K562 (cell line): ENCODE results near the gene MMS19. TPM values are rescaled to one million over a fixed set of nuclear protein-coding genes. Genes with fewer than 3 reads are reported as not detected.

ENCODE experiments used
- ATAC-seq: fragments of 200-7000 bp; cut with Tn5 transposase; 3 replicates; pipeline ENCODE4 v1.9.1; 2020; ENCODE audit warnings: moderate library complexity
- BruUV-seq: library from RNA; stranded (reverse); fragments of 400-500 nt; replicated peaks from 2 replicates; lab custom pipeline; 2021; lab: Mats Ljungman, UMichigan
- CTCF ChIA-PET: fragments of 300-600 bp; formaldehyde crosslinking; extraction: SDS; loops from one replicate; lab custom pipeline; 2021; ENCODE audit warnings: low intra/inter-chr PET ratio; lab: Yijun Ruan, JAX
- POLR2A ChIA-PET: fragments of 300-600, 350-650 bp; sonication (Branson Sonifier 250); formaldehyde crosslinking; extraction: SDS; loops from one replicate; lab custom pipeline; 2021; ENCODE audit warnings: antibody characterized with exemption, inconsistent platforms; lab: Yijun Ruan, JAX
- DNase-seq, 4 experiments: peaks; one replicate each; pipeline versions ENCODE4 v3.0.0 to v3.0.0-alpha.2; 2011 to 2018; ENCODE audit warnings: low spot score in 3 of 4, mixed read lengths in 3 of 4; ENCODE audit errors: extremely low read depth in 1 of 4
- FAIRE-seq: peaks from 2 replicates; lab custom pipeline; 2011; peaks lifted over from hg19 to GRCh38; lab: Jason Lieb, UNC
- H2AFZ ChIP-seq: 2 replicates; pipeline ENCODE4 v1.6.0; 2011; ENCODE audit warnings: low read depth, low read length, control low read depth, inconsistent platforms
- H3K27ac ChIP-seq: fragments of 200-600 bp; 3 replicates; pipeline ENCODE4 v1.8.0; 2011; ENCODE audit warnings: low read depth, mild to moderate bottlenecking, control low read depth, inconsistent platforms, low read length, moderate library complexity, mixed read lengths; ENCODE audit errors: extremely low read depth
- H3K27me3 ChIP-seq, 2 experiments: fragments of 300-600 bp in 1 of 2; 2 replicates in 1 of 2; 3 replicates in 1 of 2; pipeline versions ENCODE4 v1.6.0 to v1.8.0; 2011; ENCODE audit warnings: inconsistent platforms in 2 of 2, low read length in 2 of 2, mild to moderate bottlenecking in 1 of 2, mixed read lengths in 1 of 2, moderate library complexity in 1 of 2; ENCODE audit not compliant: control insufficient read depth in 2 of 2, insufficient read depth in 2 of 2
- H3K36me3 ChIP-seq: fragments of 300-600 bp; 3 replicates; pipeline ENCODE4 v1.8.0; 2011; ENCODE audit warnings: mild to moderate bottlenecking, low read length, inconsistent platforms; ENCODE audit not compliant: control insufficient read depth, insufficient read depth
- H3K4me1 ChIP-seq, 2 experiments: fragments of 200-600 bp in 1 of 2; replicated peaks in 1 of 2; 2 replicates in 1 of 2; 3 replicates in 1 of 2; pipeline versions ENCODE4 v1.5.1 to v1.8.0; 2011; ENCODE audit warnings: inconsistent platforms in 2 of 2, low read length in 2 of 2, mild to moderate bottlenecking in 1 of 2, mixed read lengths in 1 of 2, moderate library complexity in 1 of 2; ENCODE audit not compliant: control insufficient read depth in 2 of 2, insufficient read depth in 2 of 2
- H3K4me2 ChIP-seq: 2 replicates; pipeline ENCODE4 v1.6.1; 2011; ENCODE audit warnings: low read length, control low read depth, inconsistent platforms, mixed read lengths; ENCODE audit not compliant: insufficient read depth
- H3K4me3 ChIP-seq: fragments of 200-600 bp; sonication (generic), shearing (Covaris generic); 2 replicates; pipeline ENCODE4 v1.5.1; 2016; ENCODE audit warnings: control low read depth, inconsistent platforms
- H3K79me2 ChIP-seq: fragments of 200-600 bp; 3 replicates; pipeline ENCODE4 v1.8.0; 2011; ENCODE audit warnings: low read length, inconsistent platforms; ENCODE audit not compliant: control insufficient read depth, insufficient read depth
- H3K9ac ChIP-seq, 2 experiments: 2 replicates each; pipeline versions ENCODE4 v1.6.0 to v1.6.1; 2011; ENCODE audit warnings: low read depth in 2 of 2, low read length in 2 of 2, control low read depth in 1 of 2, inconsistent platforms in 1 of 2, mild to moderate bottlenecking in 1 of 2, mixed read lengths in 1 of 2; ENCODE audit not compliant: insufficient read depth in 1 of 2
- H3K9me1 ChIP-seq: one replicate; pipeline ENCODE4 v1.6.0; 2011; ENCODE audit warnings: inconsistent platforms, mild to moderate bottlenecking, low read length, moderate library complexity; ENCODE audit not compliant: control insufficient read depth, insufficient read depth
- H3K9me3 ChIP-seq: replicated peaks from 2 replicates; pipeline ENCODE4 v1.5.1; 2011; ENCODE audit warnings: low read depth, low read length, inconsistent platforms; ENCODE audit not compliant: control insufficient read depth, insufficient read depth
- H4K20me1 ChIP-seq: replicated peaks from 2 replicates; pipeline ENCODE4 v1.6.1; 2011; ENCODE audit warnings: low read length, inconsistent platforms, mixed read lengths; ENCODE audit not compliant: control insufficient read depth, insufficient read depth
- FOXJ2 ChIP-seq: fragments of 200-800 bp; sonication (Bioruptor generic); IDR thresholded peaks from 2 replicates; pipeline ENCODE4 v1.6.1; 2016; ENCODE audit warnings: missing genetic modification characterization, missing compliant biosample characterization
- NR4A1 ChIP-seq, 2 experiments: fragments of 250-450 bp in 1 of 2; fragments of 450-650 bp in 1 of 2; sonication (Bioruptor Pico) in 1 of 2; IDR thresholded peaks; 2 replicates each; pipeline versions ENCODE4 v1.4.0 to v1.6.1; 2016 to 2020; ENCODE audit warnings: mild to moderate bottlenecking in 2 of 2, missing compliant biosample characterization in 1 of 2, missing genetic modification characterization in 1 of 2, moderate library complexity in 1 of 2
- PURB ChIP-seq: sonication (generic); formaldehyde crosslinking; IDR thresholded peaks from 2 replicates; pipeline ENCODE4 v1.9.0; 2021; ENCODE audit warnings: low read depth, mild to moderate bottlenecking, missing genetic modification reagents
- RAD21 ChIP-seq, 2 experiments: fragments of 250-450 bp in 1 of 2; fragments of 450-650 bp in 1 of 2; sonication (Bioruptor Pico) in 1 of 2; formaldehyde crosslinking in 1 of 2; IDR thresholded peaks in 1 of 2; conservative IDR thresholded peaks in 1 of 2; 2 replicates each; pipeline versions ENCODE4 v1.4.0 to v1.8.0; 2020 to 2022; ENCODE audit warnings: mild to moderate bottlenecking in 2 of 2, moderate library complexity in 1 of 2
- RAD51 ChIP-seq: fragments of 450-650 bp; IDR thresholded peaks from 2 replicates; pipeline ENCODE4 v1.7.1; 2016; ENCODE audit warnings: low read depth, mild to moderate bottlenecking, borderline replicate concordance
- TAL1 ChIP-seq: fragments of 450-650 bp; IDR thresholded peaks from 2 replicates; pipeline ENCODE4 v1.6.1; 2016; ENCODE audit warnings: mild to moderate bottlenecking
- ZNF263 ChIP-seq: sonication (generic); formaldehyde crosslinking; IDR thresholded peaks from 2 replicates; pipeline ENCODE4 v1.8.0; 2022; ENCODE audit warnings: mild to moderate bottlenecking, missing genetic modification reagents, borderline replicate concordance
- ZNF76 ChIP-seq: fragments of 250-450 bp; sonication (Bioruptor Pico); IDR thresholded peaks from 2 replicates; pipeline ENCODE4 v1.4.0; 2020; ENCODE audit warnings: mild to moderate bottlenecking, moderate library complexity, borderline replicate concordance
- whole genome bisulfite sequencing: fragments of 100-300 bp; shearing (Covaris generic); methylation state at CpG from one replicate; pipeline ENCODE4 v1.1.6; 2016; ENCODE audit warnings: low coverage, mixed read lengths; ENCODE audit not compliant: insufficient coverage; ENCODE audit errors: missing lambda C conversion rate; 5-methylcytosine and 5-hydroxymethylcytosine counted together
- in situ Hi-C: fragments of 300-500 bp; cut with MboI; formaldehyde crosslinking; loops from 4 replicates; pipeline ENCODE4 v1.15.0; 2018; ENCODE audit warnings: inconsistent platforms, mixed read lengths
- intact Hi-C: fragments of 100-400 bp; cut with micrococcal nuclease; formaldehyde crosslinking; loops from 2 replicates; pipeline ENCODE4 v1.14.2; 2022
- polyA plus RNA-seq, 8 experiments: library from polyadenylated mRNA; depleted of rRNA in 4 of 8; stranded (reverse) in 5 of 8; unstranded in 3 of 8; fragments of >200 nt; fragmentation: Nextera tagmentation in 2 of 8; fragmentation: Illumina TruSeq in 1 of 8; extraction: Ambion mirVana in 2 of 8; extraction: Trizol in 1 of 8; gene quantifications; 2 replicates each; pipeline versions ENCODE4 v1.2.1 to v1.2.3, GENCODE V29; 2011 to 2014; ENCODE audit warnings: inconsistent platforms in 1 of 8, missing spikeins in 1 of 8
- total RNA-seq, 7 experiments: library from RNA; depleted of rRNA in 6 of 7; stranded (reverse); fragments of >200 nt in 6 of 7; fragmentation: Illumina TruSeq in 2 of 7; extraction: Trizol in 2 of 7; gene quantifications; 2 replicates each; pipeline versions ENCODE4 v1.2.1 to v1.2.3, GENCODE V29; 2011 to 2021; ENCODE audit warnings: low replicate concordance in 1 of 7
- TF ChIP-seq, protein P1 (sequence below): fragments of 150-350 bp; conservative IDR thresholded peaks from 2 replicates; pipeline ENCODE4 v1.6.1; 2014; ENCODE audit warnings: low read length
- TF ChIP-seq, protein P2 (sequence below), 2 experiments: fragments of 450-650 bp; IDR thresholded peaks; 2 replicates each; pipeline ENCODE4 v1.6.1; 2016
- TF ChIP-seq, protein P3 (sequence below): sonication (generic); formaldehyde crosslinking; IDR thresholded peaks from 2 replicates; pipeline ENCODE4 v1.9.0; 2022; ENCODE audit warnings: mild to moderate bottlenecking, missing genetic modification reagents

MMS19 gene
- total and polyA plus RNA-seq, 9 of the 15 experiments (the other 6 are each of a cell fraction or from before 2014, with no cell fraction given) = 40.1 to 110 (median 62.9) TPM

DNA sequence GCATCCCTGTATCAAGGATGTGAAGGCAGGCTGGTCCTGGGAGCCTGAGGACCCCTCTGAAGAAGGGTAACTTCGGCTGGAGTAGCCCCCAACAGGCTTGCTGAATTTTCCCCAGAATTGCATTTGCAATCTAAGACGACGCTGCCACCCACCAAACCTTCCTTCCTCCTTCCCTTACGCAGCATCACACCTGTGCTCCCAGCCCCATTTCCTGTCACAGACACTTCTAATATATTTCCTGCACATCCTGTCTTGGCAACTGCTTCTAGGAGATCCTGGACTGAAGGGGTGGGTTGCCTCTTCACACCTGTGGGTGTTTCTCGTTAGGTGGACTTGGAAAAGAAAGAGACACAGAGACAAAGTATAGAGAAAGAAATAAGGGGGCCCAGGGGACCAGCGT, 81.7 kb downstream of the MMS19 start (continued):
- TF ChIP-seq, protein P1, sequence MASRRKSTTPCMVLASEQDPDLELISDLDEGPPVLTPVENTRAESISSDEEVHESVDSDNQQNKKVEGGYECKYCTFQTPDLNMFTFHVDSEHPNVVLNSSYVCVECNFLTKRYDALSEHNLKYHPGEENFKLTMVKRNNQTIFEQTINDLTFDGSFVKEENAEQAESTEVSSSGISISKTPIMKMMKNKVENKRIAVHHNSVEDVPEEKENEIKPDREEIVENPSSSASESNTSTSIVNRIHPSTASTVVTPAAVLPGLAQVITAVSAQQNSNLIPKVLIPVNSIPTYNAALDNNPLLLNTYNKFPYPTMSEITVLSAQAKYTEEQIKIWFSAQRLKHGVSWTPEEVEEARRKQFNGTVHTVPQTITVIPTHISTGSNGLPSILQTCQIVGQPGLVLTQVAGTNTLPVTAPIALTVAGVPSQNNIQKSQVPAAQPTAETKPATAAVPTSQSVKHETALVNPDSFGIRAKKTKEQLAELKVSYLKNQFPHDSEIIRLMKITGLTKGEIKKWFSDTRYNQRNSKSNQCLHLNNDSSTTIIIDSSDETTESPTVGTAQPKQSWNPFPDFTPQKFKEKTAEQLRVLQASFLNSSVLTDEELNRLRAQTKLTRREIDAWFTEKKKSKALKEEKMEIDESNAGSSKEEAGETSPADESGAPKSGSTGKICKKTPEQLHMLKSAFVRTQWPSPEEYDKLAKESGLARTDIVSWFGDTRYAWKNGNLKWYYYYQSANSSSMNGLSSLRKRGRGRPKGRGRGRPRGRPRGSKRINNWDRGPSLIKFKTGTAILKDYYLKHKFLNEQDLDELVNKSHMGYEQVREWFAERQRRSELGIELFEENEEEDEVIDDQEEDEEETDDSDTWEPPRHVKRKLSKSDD = no peak
- TF ChIP-seq FOXJ2 (tag) = no peak
- TF ChIP-seq RAD21 (CRISPR knock-in tag; conservative IDR thresholded peaks at IDR 0.05 in 1 of 2, IDR thresholded peaks at IDR 0.05 in 1 of 2) = no peak
- TF ChIP-seq PURB = no peak

DNA sequence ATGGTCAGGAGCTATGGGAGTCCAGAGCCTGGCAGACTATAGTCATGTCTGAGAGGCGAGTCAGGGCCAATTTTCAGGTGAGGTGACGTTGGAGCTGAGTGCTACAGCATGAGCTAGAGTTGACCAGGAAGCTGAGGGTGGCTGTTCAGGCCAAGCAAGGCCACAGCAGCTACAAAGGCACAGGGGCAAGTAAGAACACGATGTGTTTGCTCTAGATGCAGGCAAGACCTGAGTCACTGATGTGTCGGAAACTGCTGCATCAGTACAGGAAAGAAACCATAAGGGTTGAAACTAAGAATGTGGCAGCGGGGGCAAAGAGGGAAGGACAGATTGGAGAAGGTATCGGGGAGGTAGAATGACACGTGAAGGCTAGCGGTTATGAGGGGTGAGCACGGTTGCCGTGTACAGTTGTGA, 85.3 kb downstream of the MMS19 start:
- Histone ChIP-seq H3K27me3 (no peaks in the 10 kb centered on the region), H3K4me3 (no peak overlapping the region), H3K27ac (peak overlapping the region; percentile 35; the same call in 2 of the 3 replicates), H2AFZ (peak overlapping the region; percentile 78), H3K9ac (peak overlapping the region in 1 of 2 experiments; percentile 76; a peak in 1 of 4 replicates), H3K9me1 (no peaks in the 10 kb centered on the region), H3K79me2 (no peaks in the 10 kb centered on the region), H3K4me2 (no peak overlapping the region), H4K20me1 (no peaks in the 10 kb centered on the region), H3K9me3 (no peaks in the 10 kb centered on the region)
- ChIA-PET POLR2A (interaction anchor here (0.7 to 2.1 kb wide), 2 partner anchors 15 to 195 kb away, joined by 3 to 6 read pairs; no protein-coding TSS in a partner anchor), CTCF (no interaction called here)
- 72% methylated on average over 10 of the region's 10 CpGs for WGBS
- FAIRE-seq (no peak), ATAC-seq (no peak), DNase-seq (no peak)
- in situ Hi-C loops = no loop called here
- BruUV-seq = no TSS peak
- TF ChIP-seq ZNF76 (no peak), TAL1 (no peak), ZNF263 (CRISPR knock-in tag) (no peak), RAD51 (no peak), NR4A1 (CRISPR knock-in tag; IDR thresholded peaks at IDR 0.05) (no peak), NR4A1 (tag; IDR thresholded peaks at IDR 0.05) (no peak)
- TF ChIP-seq, protein P2, sequence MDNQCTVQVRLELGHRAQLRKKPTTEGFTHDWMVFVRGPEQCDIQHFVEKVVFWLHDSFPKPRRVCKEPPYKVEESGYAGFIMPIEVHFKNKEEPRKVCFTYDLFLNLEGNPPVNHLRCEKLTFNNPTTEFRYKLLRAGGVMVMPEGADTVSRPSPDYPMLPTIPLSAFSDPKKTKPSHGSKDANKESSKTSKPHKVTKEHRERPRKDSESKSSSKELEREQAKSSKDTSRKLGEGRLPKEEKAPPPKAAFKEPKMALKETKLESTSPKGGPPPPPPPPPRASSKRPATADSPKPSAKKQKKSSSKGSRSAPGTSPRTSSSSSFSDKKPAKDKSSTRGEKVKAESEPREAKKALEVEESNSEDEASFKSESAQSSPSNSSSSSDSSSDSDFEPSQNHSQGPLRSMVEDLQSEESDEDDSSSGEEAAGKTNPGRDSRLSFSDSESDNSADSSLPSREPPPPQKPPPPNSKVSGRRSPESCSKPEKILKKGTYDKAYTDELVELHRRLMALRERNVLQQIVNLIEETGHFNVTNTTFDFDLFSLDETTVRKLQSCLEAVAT (IDR thresholded peaks at IDR 0.05) = 0 out of 4 replicates have a peak, but pooled peaks of 1 of the 2 experiments have one; percentile 51
- TF ChIP-seq, protein P3, sequence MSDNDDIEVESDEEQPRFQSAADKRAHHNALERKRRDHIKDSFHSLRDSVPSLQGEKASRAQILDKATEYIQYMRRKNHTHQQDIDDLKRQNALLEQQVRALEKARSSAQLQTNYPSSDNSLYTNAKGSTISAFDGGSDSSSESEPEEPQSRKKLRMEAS = 0 out of 2 replicates have a peak, but pooled peaks have one; percentile 11
- TF ChIP-seq, all 486 proteins: peak for 2
- H3K4me1 ChIP-seq = peaks cover 13 to 19% of the 10 kb centered on the region in 2 experiments; a peak in 3 of 5 replicates
- intact Hi-C loops = no loop called here
- H3K36me3 ChIP-seq = no peaks in the 10 kb centered on the region; the same call in 2 of the 3 replicates
